ENCODE measurements around the gene SPATS1. TPM values are rescaled to one million over a fixed set of nuclear protein-coding genes. Genes with fewer than 3 reads are reported as not detected.

The SPATS1 gene
- total and polyA plus RNA-seq, 9 donors = 0.25 to 1.4 (median 0.28) TPM; not detected in 6

DNA sequence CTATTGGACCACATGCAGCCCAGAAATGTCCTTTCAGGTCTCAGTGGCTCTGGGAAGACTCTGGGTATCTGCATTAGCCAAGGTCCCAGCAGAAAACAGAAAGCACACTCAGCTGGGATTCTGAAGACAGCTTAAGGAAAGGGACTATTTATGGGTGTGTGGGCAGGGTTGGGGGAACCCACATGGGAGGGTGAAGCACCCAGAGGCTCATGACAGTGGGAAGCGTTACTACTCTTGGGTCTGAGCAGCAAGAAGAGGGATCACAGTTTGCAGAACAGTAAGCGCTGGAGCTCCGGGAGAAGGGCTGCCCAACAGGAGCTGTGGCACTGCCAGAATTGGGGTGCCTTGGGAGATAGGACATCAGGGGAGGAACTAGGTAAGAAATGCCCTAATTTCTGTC, 32.6 kb downstream of the SPATS1 start:
- TF ChIP-seq EP300 (IDR thresholded peaks at IDR 0.05) (no peak), POLR2A (IDR thresholded peaks at IDR 0.05) (no peak)
- H3K27ac ChIP-seq = no peak overlapping the region
- no peaks in the 10 kb centered on the region for H3K36me3 ChIP-seq
- 80 to 86% (median 86%) methylated on average over 3 of the region's 3 CpGs for WGBS, 3 donors
- no peaks in the 10 kb centered on the region for H3K9me3 ChIP-seq
- no peaks in the 10 kb centered on the region for H3K4me1 ChIP-seq (ENCODE audit: insufficient read depth)
- intact Hi-C loops (cut with DNase I) = no loop called here
- H3K4me3 ChIP-seq = no peak overlapping the region
- DNase-seq = no peak
- no peaks in the 10 kb centered on the region for H3K27me3 ChIP-seq

- no peaks in the 10 kb centered on the region for H3K36me3 ChIP-seq
- WGBS, 3 donors = 84 to 87% (median 85%) methylated on average over 3 of the region's 3 CpGs
- intact Hi-C loops (cut with DNase I) = no loop called here
- H3K27ac ChIP-seq = no peak overlapping the region
- no peaks in the 10 kb centered on the region for H3K4me1 ChIP-seq (ENCODE audit: insufficient read depth)
- TF ChIP-seq CTCF (IDR thresholded peaks at IDR 0.05) (no peak), POLR2A (IDR thresholded peaks at IDR 0.05) (no peak), EP300 (IDR thresholded peaks at IDR 0.05) (no peak)
- H3K27me3 ChIP-seq = no peaks in the 10 kb centered on the region
- no peak for DNase-seq
- no peak overlapping the region for H3K4me3 ChIP-seq
- H3K9me3 ChIP-seq = no peaks in the 10 kb centered on the region
Observed at GRCh38 chr6:44377484-44377883, 35.0 kb downstream of the SPATS1 start.

GRCh38 chr6:44377971-44378370, 35.5 kb downstream of the SPATS1 start:
- no peak overlapping the region for H3K4me3 ChIP-seq
- intact Hi-C loops (cut with DNase I) = no loop called here
- no peak for DNase-seq
- no peaks in the 10 kb centered on the region for H3K9me3 ChIP-seq
- whole genome bisulfite sequencing, 3 donors = 58 to 91% (median 90%) methylated on average over 1 of the region's 1 CpG
- H3K27me3 ChIP-seq = no peaks in the 10 kb centered on the region
- no peak overlapping the region for H3K27ac ChIP-seq
- TF ChIP-seq EP300 (IDR thresholded peaks at IDR 0.05) (no peak), POLR2A (IDR thresholded peaks at IDR 0.05) (no peak), CTCF (IDR thresholded peaks at IDR 0.05) (no peak)
- no peaks in the 10 kb centered on the region for H3K36me3 ChIP-seq
- no peaks in the 10 kb centered on the region for H3K4me1 ChIP-seq (ENCODE audit: insufficient read depth)

DNA sequence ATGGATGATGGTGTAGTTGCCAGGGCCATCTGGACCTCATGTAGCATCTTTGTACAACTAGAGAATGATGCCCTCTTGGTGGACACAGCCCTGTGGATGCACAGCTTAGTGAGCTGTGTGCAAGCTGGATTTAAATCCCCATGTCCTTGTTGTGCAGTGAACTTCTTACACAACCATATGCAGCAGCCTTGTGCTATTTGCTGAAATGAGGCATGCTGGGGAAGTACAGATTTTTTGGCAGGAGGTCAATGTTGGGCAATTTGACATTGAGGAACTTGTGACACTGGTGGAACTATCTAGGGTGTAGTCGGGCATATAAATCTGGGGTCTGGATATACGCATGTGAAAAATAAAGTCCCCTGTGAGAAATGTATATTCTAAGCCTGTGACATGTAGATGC, 39.3 kb downstream of the SPATS1 start:
- Histone ChIP-seq H3K4me1 (ENCODE audit: insufficient read depth) (no peaks in the 10 kb centered on the region), H3K27me3 (no peaks in the 10 kb centered on the region), H3K4me3 (no peak overlapping the region), H3K27ac (no peak overlapping the region), H3K36me3 (no peaks in the 10 kb centered on the region), H3K9me3 (no peaks in the 10 kb centered on the region)
- intact Hi-C loops (cut with DNase I) = no loop called here
- TF ChIP-seq EP300 (IDR thresholded peaks at IDR 0.05) (no peak), POLR2A (IDR thresholded peaks at IDR 0.05) (no peak), CTCF (IDR thresholded peaks at IDR 0.05) (no peak)
- WGBS, 3 donors = 63 to 86% (median 83%) methylated on average over 2 of the region's 2 CpGs
- no peak for DNase-seq

DNA sequence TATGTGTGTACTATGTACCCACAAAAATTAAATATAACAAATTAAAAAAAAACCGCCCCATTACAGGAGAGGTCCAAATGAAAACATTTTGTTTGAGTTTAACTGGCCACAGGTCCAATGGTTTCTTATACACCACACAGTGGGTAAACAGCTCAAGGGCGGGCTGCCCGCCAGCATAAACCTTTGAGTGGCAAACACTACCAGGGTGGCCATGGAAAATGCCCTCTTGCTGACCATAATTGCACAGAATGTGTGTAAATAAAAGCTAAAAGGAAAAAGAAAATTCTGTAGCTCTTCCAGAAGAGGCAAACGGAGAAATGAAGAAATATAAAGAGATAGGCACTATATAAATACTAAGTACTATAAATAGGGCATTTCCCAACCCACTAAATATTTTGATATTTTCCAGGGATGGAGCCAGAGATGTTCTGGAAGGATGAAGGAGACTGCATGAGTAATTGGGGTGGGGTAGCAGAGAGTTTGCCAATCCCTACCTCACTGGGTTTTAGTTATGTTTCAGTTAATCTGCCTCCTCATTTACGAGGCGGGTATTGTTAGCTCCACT, 44.0 kb downstream of the SPATS1 start:
- peak; percentile 21 to 67 (median 48) for DNase-seq
- Histone ChIP-seq H3K4me1 (ENCODE audit: insufficient read depth) (peaks cover 3% of the 10 kb centered on the region), H3K27me3 (no peaks in the 10 kb centered on the region), H3K36me3 (no peaks in the 10 kb centered on the region), H3K4me3 (peak overlapping the region; percentile 91), H3K27ac (peak overlapping the region; percentile 89 to 98), H3K9me3 (no peaks in the 10 kb centered on the region)
- TF ChIP-seq POLR2A (IDR thresholded peaks at IDR 0.05) = no peak
- no peak for TF ChIP-seq EP300 (IDR thresholded peaks at IDR 0.05)
- TF ChIP-seq CTCF (IDR thresholded peaks at IDR 0.05) = no peak
- 39 to 43% (median 43%) methylated on average over 6 of the region's 6 CpGs for WGBS, 3 donors
- intact Hi-C loops (cut with DNase I) = no loop called here

All from ovary (tissue), 9 donors.